Sigmoid colon (tissue), 4 donors: ENCODE results near the gene UTP25.

Source experiments
- POLR2A ChIP-seq, 2 donors: fragments of 450-650 bp; IDR thresholded peaks; one replicate each; pipeline ENCODE4 v1.6.1; 2016; ENCODE audit warnings: antibody characterized with exemption in 2 of 2, mild to moderate bottlenecking in 2 of 2, moderate library complexity in 2 of 2
- POLR2AphosphoS5 ChIP-seq, 4 donors: sonication (generic); formaldehyde crosslinking; IDR thresholded peaks; one replicate each; pipeline ENCODE4 v1.6.1; 2017; ENCODE audit warnings: antibody characterized with exemption in 4 of 4
- TF ChIP-seq, protein P1 (sequence below), 4 experiments: fragments of 450-650 bp in 3 of 4; fragments of 200-600 bp in 1 of 4; IDR thresholded peaks; one replicate each; pipeline ENCODE4 v1.5.1; 2016 to 2019; ENCODE audit warnings: antibody characterized with exemption in 4 of 4, mild to moderate bottlenecking in 3 of 4, moderate library complexity in 2 of 4

DNA sequence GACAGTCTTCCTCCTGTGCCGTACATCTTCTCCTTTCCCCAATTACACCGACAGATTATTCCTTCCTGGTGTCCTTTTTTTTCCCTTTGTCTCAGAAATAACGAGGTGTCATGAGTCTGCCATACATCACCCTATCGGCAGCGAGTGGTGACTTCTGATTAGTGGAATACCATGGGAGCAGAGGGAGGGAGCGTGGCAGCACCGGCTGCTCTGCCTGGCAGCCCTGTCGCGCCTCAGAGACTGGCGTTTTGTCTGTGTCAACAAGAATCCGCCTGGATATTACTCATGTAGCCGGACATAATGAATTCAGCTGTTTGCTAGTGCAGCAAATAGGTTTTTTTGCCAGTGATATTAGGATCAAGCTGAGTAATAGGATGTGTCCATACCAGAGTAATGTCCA lies 51.8 kb downstream of the UTP25 start:
- TF ChIP-seq, protein P1, sequence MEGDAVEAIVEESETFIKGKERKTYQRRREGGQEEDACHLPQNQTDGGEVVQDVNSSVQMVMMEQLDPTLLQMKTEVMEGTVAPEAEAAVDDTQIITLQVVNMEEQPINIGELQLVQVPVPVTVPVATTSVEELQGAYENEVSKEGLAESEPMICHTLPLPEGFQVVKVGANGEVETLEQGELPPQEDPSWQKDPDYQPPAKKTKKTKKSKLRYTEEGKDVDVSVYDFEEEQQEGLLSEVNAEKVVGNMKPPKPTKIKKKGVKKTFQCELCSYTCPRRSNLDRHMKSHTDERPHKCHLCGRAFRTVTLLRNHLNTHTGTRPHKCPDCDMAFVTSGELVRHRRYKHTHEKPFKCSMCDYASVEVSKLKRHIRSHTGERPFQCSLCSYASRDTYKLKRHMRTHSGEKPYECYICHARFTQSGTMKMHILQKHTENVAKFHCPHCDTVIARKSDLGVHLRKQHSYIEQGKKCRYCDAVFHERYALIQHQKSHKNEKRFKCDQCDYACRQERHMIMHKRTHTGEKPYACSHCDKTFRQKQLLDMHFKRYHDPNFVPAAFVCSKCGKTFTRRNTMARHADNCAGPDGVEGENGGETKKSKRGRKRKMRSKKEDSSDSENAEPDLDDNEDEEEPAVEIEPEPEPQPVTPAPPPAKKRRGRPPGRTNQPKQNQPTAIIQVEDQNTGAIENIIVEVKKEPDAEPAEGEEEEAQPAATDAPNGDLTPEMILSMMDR (IDR thresholded peaks at IDR 0.05), result no peak
- no peak for TF ChIP-seq POLR2A (IDR thresholded peaks at IDR 0.05)
- TF ChIP-seq POLR2AphosphoS5 (IDR thresholded peaks at IDR 0.05), result no peak
